Eye (tissue), 1 donor: ENCODE data around the gene TCP1.
"Not testable (repeated sequence)": the region's sequence is repeated elsewhere in the genome, so short reads cannot be mapped to it uniquely, and the experiment has no call there.

Experiments
- DNase-seq: peaks from one replicate; pipeline ENCODE4 v3.0.0-alpha.2; 2015

TCP1 gene

GRCh38 chr6:159816775-159817174, 27.4 kb upstream of the TCP1 start:
- not testable (repeated sequence) for DNase-seq

- peak; percentile 22 for DNase-seq
Observed at GRCh38 chr6:159815410-159815809, 26.0 kb upstream of the TCP1 start.

GRCh38 chr6:159813781-159814180, 24.4 kb upstream of the TCP1 start:
- DNase-seq: no peak

GRCh38 chr6:159809149-159809548, 19.7 kb upstream of the TCP1 start:
- DNase-seq: no peak

- DNase-seq: no peak
Observed at GRCh38 chr6:159808647-159809046, 19.2 kb upstream of the TCP1 start.

GRCh38 chr6:159807150-159807858, 17.9 kb upstream of the TCP1 start:
- no peak for DNase-seq

- no peak for DNase-seq
Observed at GRCh38 chr6:159806021-159806458, 16.6 kb upstream of the TCP1 start.

GRCh38 chr6:159805440-159806020, 16.1 kb upstream of the TCP1 start:
- no peak for DNase-seq

GRCh38 chr6:159804504-159804903, 15.1 kb upstream of the TCP1 start:
- no peak for DNase-seq

- DNase-seq: no peak
Observed at GRCh38 chr6:159801935-159802334, 12.5 kb upstream of the TCP1 start.

GRCh38 chr6:159800141-159800865, 10.9 kb upstream of the TCP1 start, which contains the start of gene PNLDC1:
TSS of gene PNLDC1 (plus strand) at chr6:159800276. CDS start at chr6:159800308, 32 bp downstream.
- DNase-seq: no peak

- no peak for DNase-seq
Observed at GRCh38 chr6:159797554-159797953, 8.2 kb upstream of the TCP1 start.

- DNase-seq: not testable (repeated sequence)
Observed at GRCh38 chr6:159794976-159795375, 5.6 kb upstream of the TCP1 start.

- DNase-seq: no peak
Observed at GRCh38 chr6:159790956-159791598, 1.7 kb upstream of the TCP1 start.

GRCh38 chr6:159790149-159790955, 950 bp upstream of the TCP1 start, which contains the start of gene MRPL18:
TSS of gene MRPL18 (plus strand) at chr6:159790467. CDS start at chr6:159790588, 121 bp downstream.
- peak; percentile 98 for DNase-seq

GRCh38 chr6:159788753-159789376, 537 bp downstream of the TCP1 start:
- DNase-seq: peak; percentile 49

GRCh38 chr6:159788276-159788675, 1.1 kb downstream of the TCP1 start:
- peak; percentile 8 for DNase-seq

- no peak for DNase-seq
Observed at GRCh38 chr6:159778542-159779103, 10.8 kb downstream of the TCP1 start.

GRCh38 chr6:159778131-159778530, 11.3 kb downstream of the TCP1 start:
- DNase-seq: no peak

- DNase-seq: no peak
Observed at GRCh38 chr6:159777240-159777904, 12.0 kb downstream of the TCP1 start.

GRCh38 chr6:159772196-159772595, 17.2 kb downstream of the TCP1 start:
- no peak for DNase-seq
